HepG2 (cell line): Measurements from ENCODE around the gene EPHA3. TPM values are rescaled to one million over a fixed set of nuclear protein-coding genes. Genes with fewer than 3 reads are reported as not detected.

Source experiments
- ELF3 ChIP-seq: IDR thresholded peaks from 2 replicates; pipeline ENCODE4 v1.6.1; 2016; ENCODE audit warnings: missing genetic modification reagents, missing compliant biosample characterization
- GABPB1 ChIP-seq: IDR thresholded peaks from 2 replicates; pipeline ENCODE4 v1.6.1; 2016; ENCODE audit warnings: mild to moderate bottlenecking, missing genetic modification reagents, moderate library complexity, missing compliant biosample characterization
- GMEB1 ChIP-seq: sonication (generic); formaldehyde crosslinking; IDR thresholded peaks from 2 replicates; pipeline ENCODE4 v1.5.1; 2020; ENCODE audit warnings: missing genetic modification reagents, mild to moderate bottlenecking, borderline replicate concordance
- HMGXB4 ChIP-seq, 2 experiments: sonication (generic) in 1 of 2; formaldehyde crosslinking in 1 of 2; IDR thresholded peaks; 2 replicates each; pipeline versions ENCODE4 v1.4.0 to v1.6.1; 2018 to 2020; ENCODE audit warnings: missing genetic modification reagents in 2 of 2, borderline replicate concordance in 1 of 2, low read depth in 1 of 2, mild to moderate bottlenecking in 1 of 2, missing biosample characterization in 1 of 2
- HOXA3 ChIP-seq: sonication (generic); formaldehyde crosslinking; IDR thresholded peaks from 2 replicates; pipeline ENCODE4 v1.5.0; 2020; ENCODE audit warnings: missing genetic modification reagents
- MXD3 ChIP-seq: IDR thresholded peaks from 2 replicates; pipeline ENCODE4 v1.6.1; 2016; ENCODE audit warnings: mild to moderate bottlenecking, missing biosample characterization, missing genetic modification reagents
- NAIF1 ChIP-seq: sonication (generic); formaldehyde crosslinking; IDR thresholded peaks from 2 replicates; pipeline ENCODE4 v1.5.0; 2020; ENCODE audit warnings: mild to moderate bottlenecking, missing genetic modification reagents, borderline replicate concordance
- NONO ChIP-seq, 2 experiments: fragments of 450-650 bp in 1 of 2; sonication (generic) in 1 of 2; formaldehyde crosslinking in 1 of 2; IDR thresholded peaks in 1 of 2; conservative IDR thresholded peaks in 1 of 2; 2 replicates each; pipeline versions ENCODE4 v1.6.1 to v1.8.0; 2017 to 2022; ENCODE audit warnings: mild to moderate bottlenecking in 1 of 2, missing genetic modification reagents in 1 of 2, moderate library complexity in 1 of 2
- SALL1 ChIP-seq: sonication (generic); formaldehyde crosslinking; IDR thresholded peaks from 2 replicates; pipeline ENCODE4 v1.8.0; 2022; ENCODE audit warnings: mild to moderate bottlenecking, missing genetic modification reagents
- SMC3 ChIP-seq: IDR thresholded peaks from 2 replicates; pipeline ENCODE4 v1.6.1; 2011; ENCODE audit warnings: low read length, improper control_type of control experiment
- SYNCRIP ChIP-seq: fragments of 200-400 bp; formaldehyde crosslinking; IDR thresholded peaks from 2 replicates; pipeline ENCODE4 v1.6.1; 2018; ENCODE audit warnings: mild to moderate bottlenecking, low read depth, low read length; ENCODE audit not compliant: insufficient read depth
- TFDP1 ChIP-seq: IDR thresholded peaks from 2 replicates; pipeline ENCODE4 v1.6.1; 2016; ENCODE audit warnings: missing compliant biosample characterization, missing genetic modification reagents, borderline replicate concordance
- UBTF ChIP-seq: sonication (generic); formaldehyde crosslinking; IDR thresholded peaks from 2 replicates; pipeline ENCODE4 v1.4.0; 2020; ENCODE audit warnings: mild to moderate bottlenecking, missing genetic modification reagents
- ZKSCAN8 ChIP-seq: IDR thresholded peaks from 2 replicates; pipeline ENCODE4 v1.6.1; 2016; ENCODE audit warnings: borderline replicate concordance, missing genetic modification reagents, missing compliant biosample characterization
- ZNF20 ChIP-seq: sonication (generic); formaldehyde crosslinking; IDR thresholded peaks from 2 replicates; pipeline ENCODE4 v1.4.0; 2020; ENCODE audit warnings: mild to moderate bottlenecking, moderate library complexity, missing genetic modification reagents
- ZNF800 ChIP-seq: sonication (generic); formaldehyde crosslinking; IDR thresholded peaks from 2 replicates; pipeline ENCODE4 v1.4.0; 2020; ENCODE audit warnings: missing genetic modification reagents
- polyA plus RNA-seq, 8 experiments: library from polyadenylated mRNA; depleted of rRNA in 3 of 8; stranded (reverse) in 7 of 8; unstranded in 1 of 8; fragments of >200 nt; fragmentation: Illumina TruSeq in 4 of 8; extraction: Trizol in 4 of 8; gene quantifications; 2 replicates each; pipeline versions ENCODE4 v1.2.1 to v1.2.3, GENCODE V29; 2011 to 2016; ENCODE audit warnings: low read depth in 4 of 8, missing spikeins in 1 of 8, mixed read lengths in 1 of 8; ENCODE audit not compliant: insufficient read depth in 1 of 8
- total RNA-seq, 5 experiments: library from RNA; depleted of rRNA; stranded (reverse); fragments of >200 nt; fragmentation: Illumina TruSeq; extraction: Trizol; gene quantifications; 2 replicates each; pipeline ENCODE4 v1.2.3, GENCODE V29; 2016; ENCODE audit warnings: low read depth in 1 of 5

The EPHA3 gene
- total and polyA plus RNA-seq, 2 of the 13 experiments (the other 11 are each of a cell fraction or from before 2014, with no cell fraction given) = 0.01 TPM; not detected in 1

- TF ChIP-seq NONO (IDR thresholded peaks at IDR 0.05) (no peak), NONO (CRISPR knock-in tag; conservative IDR thresholded peaks at IDR 0.05) (peak; percentile 43; the same call in 1 of the 2 replicates), SALL1 (CRISPR knock-in tag) (peak; percentile 49; the same call in 1 of the 2 replicates), SYNCRIP (no peak), NAIF1 (CRISPR knock-in tag) (0 out of 2 replicates have a peak, but pooled peaks have one; percentile 46), SMC3 (peak; percentile 5; the same call in 1 of the 2 replicates), GABPB1 (CRISPR knock-in tag) (peak; percentile 33; the same call in 1 of the 2 replicates), HMGXB4 (CRISPR knock-in tag; IDR thresholded peaks at IDR 0.05; ENCODE audit: borderline replicate concordance in 1 of 2, low read depth in 1 of 2) (0 out of 4 replicates have a peak, but pooled peaks of 1 of the 2 experiments have one; percentile 42), UBTF (peak; percentile 44; the same call in 1 of the 2 replicates), TFDP1 (CRISPR knock-in tag) (peak; percentile 25; the same call in 1 of the 2 replicates), ZNF20 (CRISPR knock-in tag) (no peak), ELF3 (CRISPR knock-in tag) (0 out of 2 replicates have a peak, but pooled peaks have one; percentile 17), ZKSCAN8 (CRISPR knock-in tag) (no peak), ZNF800 (CRISPR knock-in tag) (peak; percentile 99), GMEB1 (CRISPR knock-in tag) (0 out of 2 replicates have a peak, but pooled peaks have one; percentile 33), HOXA3 (CRISPR knock-in tag) (peak; percentile 42; the same call in 1 of the 2 replicates), MXD3 (CRISPR knock-in tag) (0 out of 2 replicates have a peak, but pooled peaks have one; percentile 50)
Observed at GRCh38 chr3:89113893-89114840, 6.7 kb downstream of the EPHA3 start (continued).
